Bronchial epithelial cell (primary cell): ENCODE measurements around the gene GUF1. TPM values are rescaled to one million over a fixed set of nuclear protein-coding genes. Genes with fewer than 3 reads are reported as not detected.

Experiments used
- DNase-seq: peaks from one replicate; pipeline ENCODE4 v3.0.0-alpha.2; 2010; ENCODE audit warnings: low read depth
- FAIRE-seq: peaks from 2 replicates; lab custom pipeline; 2011; peaks lifted over from hg19 to GRCh38; lab: Jason Lieb, UNC
- H3K27me3 ChIP-seq: 2 replicates; pipeline ENCODE4 v1.5.1; 2011; ENCODE audit warnings: low read length; ENCODE audit not compliant: control insufficient read depth, insufficient read depth
- H3K36me3 ChIP-seq: 2 replicates; pipeline ENCODE4 v1.5.1; 2011; ENCODE audit warnings: low read length; ENCODE audit not compliant: control insufficient read depth, insufficient read depth
- H3K4me3 ChIP-seq: 2 replicates; pipeline ENCODE4 v1.5.1; 2011; ENCODE audit warnings: mild to moderate bottlenecking, low read depth, low read length, control low read depth
- CTCF ChIP-seq: IDR thresholded peaks from 2 replicates; pipeline ENCODE4 v1.5.1; 2011; ENCODE audit warnings: mild to moderate bottlenecking, moderate library complexity, low read length, control low read depth, inconsistent platforms; ENCODE audit not compliant: insufficient read depth, severe bottlenecking
- total RNA-seq: library from RNA; depleted of rRNA; stranded (reverse); fragments of >200 nt; gene quantifications from 2 replicates; pipeline ENCODE4 v1.2.1, GENCODE V29; 2014

GUF1 gene, protein sequence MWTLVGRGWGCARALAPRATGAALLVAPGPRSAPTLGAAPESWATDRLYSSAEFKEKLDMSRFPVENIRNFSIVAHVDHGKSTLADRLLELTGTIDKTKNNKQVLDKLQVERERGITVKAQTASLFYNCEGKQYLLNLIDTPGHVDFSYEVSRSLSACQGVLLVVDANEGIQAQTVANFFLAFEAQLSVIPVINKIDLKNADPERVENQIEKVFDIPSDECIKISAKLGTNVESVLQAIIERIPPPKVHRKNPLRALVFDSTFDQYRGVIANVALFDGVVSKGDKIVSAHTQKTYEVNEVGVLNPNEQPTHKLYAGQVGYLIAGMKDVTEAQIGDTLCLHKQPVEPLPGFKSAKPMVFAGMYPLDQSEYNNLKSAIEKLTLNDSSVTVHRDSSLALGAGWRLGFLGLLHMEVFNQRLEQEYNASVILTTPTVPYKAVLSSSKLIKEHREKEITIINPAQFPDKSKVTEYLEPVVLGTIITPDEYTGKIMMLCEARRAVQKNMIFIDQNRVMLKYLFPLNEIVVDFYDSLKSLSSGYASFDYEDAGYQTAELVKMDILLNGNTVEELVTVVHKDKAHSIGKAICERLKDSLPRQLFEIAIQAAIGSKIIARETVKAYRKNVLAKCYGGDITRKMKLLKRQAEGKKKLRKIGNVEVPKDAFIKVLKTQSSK
- total RNA-seq: 12.4 and 16.9 TPM in 2 replicates

GRCh38 chr4:44678094-44679041, at the start of gene GUF1:
Gene GUF1, plus strand, starts transcription at chr4:44678420. Its CDS starts 203 bp downstream, at chr4:44678623.
- DNase-seq: peak; percentile 82
- H3K27me3 ChIP-seq: no peaks in the 10 kb centered on the region

GRCh38 chr4:44629280-44629866, 48.8 kb upstream of the GUF1 start:
- Histone ChIP-seq H3K27me3 (no peaks in the 10 kb centered on the region), H3K4me3 (no peak overlapping the region), H3K36me3 (no peaks in the 10 kb centered on the region)
- peak; percentile 52 for DNase-seq
- FAIRE-seq: no peak
- peak; percentile 57 for TF ChIP-seq CTCF

More at GRCh38 chr4:44678094-44679041, at the start of gene GUF1:
- H3K36me3 ChIP-seq: no peaks in the 10 kb centered on the region
- H3K4me3 ChIP-seq: peak within 1 kb of the TSS; percentile 61
- TF ChIP-seq CTCF: no peak
- FAIRE-seq: no peak

DNA sequence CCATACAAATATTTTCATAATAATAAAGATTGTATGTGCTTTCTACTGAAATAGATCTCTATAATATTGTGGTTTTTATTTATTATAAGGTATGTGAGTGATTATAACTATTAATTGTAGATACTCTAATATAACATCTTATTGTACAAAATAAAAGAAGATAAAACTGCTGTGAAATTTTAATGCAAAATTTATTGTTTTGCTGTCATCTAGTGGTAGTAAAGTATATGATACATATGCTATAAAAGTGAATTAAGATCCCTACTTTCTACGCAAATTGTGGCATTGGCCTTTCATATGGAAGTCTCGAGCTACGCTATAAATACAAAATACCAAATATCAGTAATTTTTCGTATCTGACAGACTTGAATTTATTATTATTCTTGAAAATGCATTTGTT, 46.1 kb upstream of the GUF1 start:
- no peaks in the 10 kb centered on the region for H3K27me3 ChIP-seq
- no peaks in the 10 kb centered on the region for H3K36me3 ChIP-seq
- DNase-seq (no peak), FAIRE-seq (no peak)
- H3K4me3 ChIP-seq: no peak overlapping the region
- TF ChIP-seq CTCF: no peak

DNA sequence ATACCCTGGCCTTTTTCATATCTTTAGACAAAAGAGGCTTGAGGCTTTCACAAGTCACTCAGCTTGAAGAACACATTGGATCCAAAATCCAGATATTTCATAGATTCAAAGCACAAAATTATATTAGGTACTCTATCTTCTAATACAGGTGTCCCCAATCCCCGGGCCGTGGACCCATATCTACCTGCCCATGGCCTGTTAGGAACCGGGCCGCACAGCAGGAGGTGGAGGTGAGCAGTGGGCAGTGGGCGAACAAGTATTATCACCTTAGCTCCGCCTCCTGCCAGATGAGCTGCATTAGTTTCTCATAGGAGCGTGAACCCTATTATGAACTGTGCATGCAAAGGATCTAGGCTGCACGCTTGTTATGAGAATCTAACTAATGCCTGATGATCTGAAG, 45.5 kb upstream of the GUF1 start:
- TF ChIP-seq CTCF: no peak
- Histone ChIP-seq H3K36me3 (no peaks in the 10 kb centered on the region), H3K4me3 (no peak overlapping the region), H3K27me3 (no peaks in the 10 kb centered on the region)
- no peak for DNase-seq
- FAIRE-seq: no peak

DNA sequence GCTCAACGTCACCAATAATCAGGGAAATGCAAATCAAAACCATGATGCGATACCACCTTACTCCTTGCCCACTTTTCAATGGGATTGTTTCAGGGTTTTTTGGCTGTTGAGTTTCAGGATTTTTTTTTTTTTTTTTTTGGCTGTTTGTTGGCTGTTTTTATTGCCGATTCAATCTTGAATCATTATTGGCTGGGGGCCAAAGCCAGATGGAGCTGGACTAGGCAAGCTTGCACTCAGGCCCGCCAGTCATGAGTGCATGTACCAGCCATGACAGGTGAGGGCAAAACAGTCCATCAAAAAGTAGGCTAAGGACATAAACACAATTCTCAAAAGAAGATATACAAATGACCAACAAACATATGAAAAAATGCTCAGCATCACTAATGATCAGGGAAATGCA, 40.1 kb upstream of the GUF1 start:
- DNase-seq (no peak), FAIRE-seq (no peak)
- no peak for TF ChIP-seq CTCF
- Histone ChIP-seq H3K36me3 (no peaks in the 10 kb centered on the region), H3K4me3 (no peak overlapping the region), H3K27me3 (no peaks in the 10 kb centered on the region)
